K562 (cell line): ENCODE data around the gene PHLDB1. TPM values are rescaled to one million over a fixed set of nuclear protein-coding genes. Genes with fewer than 3 reads are reported as not detected.

Source experiments
- ATAC-seq: fragments of 200-7000 bp; cut with Tn5 transposase; 3 replicates; pipeline ENCODE4 v1.9.1; 2020; ENCODE audit warnings: moderate library complexity
- BruUV-seq: library from RNA; stranded (reverse); fragments of 400-500 nt; replicated peaks from 2 replicates; lab custom pipeline; 2021; lab: Mats Ljungman, UMichigan
- CTCF ChIA-PET: fragments of 300-600 bp; formaldehyde crosslinking; extraction: SDS; loops from one replicate; lab custom pipeline; 2021; ENCODE audit warnings: low intra/inter-chr PET ratio; lab: Yijun Ruan, JAX
- POLR2A ChIA-PET: fragments of 300-600, 350-650 bp; sonication (Branson Sonifier 250); formaldehyde crosslinking; extraction: SDS; loops from one replicate; lab custom pipeline; 2021; ENCODE audit warnings: antibody characterized with exemption, inconsistent platforms; lab: Yijun Ruan, JAX
- DNase-seq, 4 experiments: peaks; one replicate each; pipeline versions ENCODE4 v3.0.0 to v3.0.0-alpha.2; 2011 to 2018; ENCODE audit warnings: low spot score in 3 of 4, mixed read lengths in 3 of 4; ENCODE audit errors: extremely low read depth in 1 of 4
- FAIRE-seq: peaks from 2 replicates; lab custom pipeline; 2011; peaks lifted over from hg19 to GRCh38; lab: Jason Lieb, UNC
- H2AFZ ChIP-seq: 2 replicates; pipeline ENCODE4 v1.6.0; 2011; ENCODE audit warnings: low read depth, low read length, control low read depth, inconsistent platforms
- H3K27ac ChIP-seq: fragments of 200-600 bp; 3 replicates; pipeline ENCODE4 v1.8.0; 2011; ENCODE audit warnings: low read depth, mild to moderate bottlenecking, control low read depth, inconsistent platforms, low read length, moderate library complexity, mixed read lengths; ENCODE audit errors: extremely low read depth
- H3K27me3 ChIP-seq, 2 experiments: fragments of 300-600 bp in 1 of 2; 2 replicates in 1 of 2; 3 replicates in 1 of 2; pipeline versions ENCODE4 v1.6.0 to v1.8.0; 2011; ENCODE audit warnings: inconsistent platforms in 2 of 2, low read length in 2 of 2, mild to moderate bottlenecking in 1 of 2, mixed read lengths in 1 of 2, moderate library complexity in 1 of 2; ENCODE audit not compliant: control insufficient read depth in 2 of 2, insufficient read depth in 2 of 2
- H3K36me3 ChIP-seq: fragments of 300-600 bp; 3 replicates; pipeline ENCODE4 v1.8.0; 2011; ENCODE audit warnings: mild to moderate bottlenecking, low read length, inconsistent platforms; ENCODE audit not compliant: control insufficient read depth, insufficient read depth
- H3K4me1 ChIP-seq, 2 experiments: fragments of 200-600 bp in 1 of 2; replicated peaks in 1 of 2; 2 replicates in 1 of 2; 3 replicates in 1 of 2; pipeline versions ENCODE4 v1.5.1 to v1.8.0; 2011; ENCODE audit warnings: inconsistent platforms in 2 of 2, low read length in 2 of 2, mild to moderate bottlenecking in 1 of 2, mixed read lengths in 1 of 2, moderate library complexity in 1 of 2; ENCODE audit not compliant: control insufficient read depth in 2 of 2, insufficient read depth in 2 of 2
- H3K4me2 ChIP-seq: 2 replicates; pipeline ENCODE4 v1.6.1; 2011; ENCODE audit warnings: low read length, control low read depth, inconsistent platforms, mixed read lengths; ENCODE audit not compliant: insufficient read depth
- H3K4me3 ChIP-seq: fragments of 200-600 bp; sonication (generic), shearing (Covaris generic); 2 replicates; pipeline ENCODE4 v1.5.1; 2016; ENCODE audit warnings: control low read depth, inconsistent platforms
- H3K79me2 ChIP-seq: fragments of 200-600 bp; 3 replicates; pipeline ENCODE4 v1.8.0; 2011; ENCODE audit warnings: low read length, inconsistent platforms; ENCODE audit not compliant: control insufficient read depth, insufficient read depth
- H3K9ac ChIP-seq, 2 experiments: 2 replicates each; pipeline versions ENCODE4 v1.6.0 to v1.6.1; 2011; ENCODE audit warnings: low read depth in 2 of 2, low read length in 2 of 2, control low read depth in 1 of 2, inconsistent platforms in 1 of 2, mild to moderate bottlenecking in 1 of 2, mixed read lengths in 1 of 2; ENCODE audit not compliant: insufficient read depth in 1 of 2
- H3K9me1 ChIP-seq: one replicate; pipeline ENCODE4 v1.6.0; 2011; ENCODE audit warnings: inconsistent platforms, mild to moderate bottlenecking, low read length, moderate library complexity; ENCODE audit not compliant: control insufficient read depth, insufficient read depth
- H3K9me3 ChIP-seq: replicated peaks from 2 replicates; pipeline ENCODE4 v1.5.1; 2011; ENCODE audit warnings: low read depth, low read length, inconsistent platforms; ENCODE audit not compliant: control insufficient read depth, insufficient read depth
- H4K20me1 ChIP-seq: replicated peaks from 2 replicates; pipeline ENCODE4 v1.6.1; 2011; ENCODE audit warnings: low read length, inconsistent platforms, mixed read lengths; ENCODE audit not compliant: control insufficient read depth, insufficient read depth
- CREM ChIP-seq: IDR thresholded peaks from 2 replicates; pipeline ENCODE4 v1.6.1; 2014; ENCODE audit warnings: antibody characterized with exemption, low read depth
- GATA2 ChIP-seq: sonication (generic); formaldehyde crosslinking; IDR thresholded peaks from 2 replicates; pipeline ENCODE4 v1.4.0; 2020; ENCODE audit warnings: mild to moderate bottlenecking, missing genetic modification reagents
- VEZF1 ChIP-seq: fragments of 200-800 bp; sonication (Bioruptor generic); IDR thresholded peaks from 2 replicates; pipeline ENCODE4 v1.6.1; 2017; ENCODE audit warnings: missing genetic modification characterization, missing compliant biosample characterization
- ZNF263 ChIP-seq: sonication (generic); formaldehyde crosslinking; IDR thresholded peaks from 2 replicates; pipeline ENCODE4 v1.8.0; 2022; ENCODE audit warnings: mild to moderate bottlenecking, missing genetic modification reagents, borderline replicate concordance
- WGBS: fragments of 100-300 bp; shearing (Covaris generic); methylation state at CpG from one replicate; pipeline ENCODE4 v1.1.6; 2016; ENCODE audit warnings: low coverage, mixed read lengths; ENCODE audit not compliant: insufficient coverage; ENCODE audit errors: missing lambda C conversion rate; 5-methylcytosine and 5-hydroxymethylcytosine counted together
- in situ Hi-C: fragments of 300-500 bp; cut with MboI; formaldehyde crosslinking; loops from 4 replicates; pipeline ENCODE4 v1.15.0; 2018; ENCODE audit warnings: inconsistent platforms, mixed read lengths
- intact Hi-C: fragments of 100-400 bp; cut with micrococcal nuclease; formaldehyde crosslinking; loops from 2 replicates; pipeline ENCODE4 v1.14.2; 2022
- polyA plus RNA-seq, 8 experiments: library from polyadenylated mRNA; depleted of rRNA in 4 of 8; stranded (reverse) in 5 of 8; unstranded in 3 of 8; fragments of >200 nt; fragmentation: Nextera tagmentation in 2 of 8; fragmentation: Illumina TruSeq in 1 of 8; extraction: Ambion mirVana in 2 of 8; extraction: Trizol in 1 of 8; gene quantifications; 2 replicates each; pipeline versions ENCODE4 v1.2.1 to v1.2.3, GENCODE V29; 2011 to 2014; ENCODE audit warnings: inconsistent platforms in 1 of 8, missing spikeins in 1 of 8
- total RNA-seq, 7 experiments: library from RNA; depleted of rRNA in 6 of 7; stranded (reverse); fragments of >200 nt in 6 of 7; fragmentation: Illumina TruSeq in 2 of 7; extraction: Trizol in 2 of 7; gene quantifications; 2 replicates each; pipeline versions ENCODE4 v1.2.1 to v1.2.3, GENCODE V29; 2011 to 2021; ENCODE audit warnings: low replicate concordance in 1 of 7

PHLDB1 gene
- total and polyA plus RNA-seq, 9 of the 15 experiments (the other 6 are each of a cell fraction or from before 2014, with no cell fraction given): 2.0 to 28.7 (median 16.2) TPM

DNA sequence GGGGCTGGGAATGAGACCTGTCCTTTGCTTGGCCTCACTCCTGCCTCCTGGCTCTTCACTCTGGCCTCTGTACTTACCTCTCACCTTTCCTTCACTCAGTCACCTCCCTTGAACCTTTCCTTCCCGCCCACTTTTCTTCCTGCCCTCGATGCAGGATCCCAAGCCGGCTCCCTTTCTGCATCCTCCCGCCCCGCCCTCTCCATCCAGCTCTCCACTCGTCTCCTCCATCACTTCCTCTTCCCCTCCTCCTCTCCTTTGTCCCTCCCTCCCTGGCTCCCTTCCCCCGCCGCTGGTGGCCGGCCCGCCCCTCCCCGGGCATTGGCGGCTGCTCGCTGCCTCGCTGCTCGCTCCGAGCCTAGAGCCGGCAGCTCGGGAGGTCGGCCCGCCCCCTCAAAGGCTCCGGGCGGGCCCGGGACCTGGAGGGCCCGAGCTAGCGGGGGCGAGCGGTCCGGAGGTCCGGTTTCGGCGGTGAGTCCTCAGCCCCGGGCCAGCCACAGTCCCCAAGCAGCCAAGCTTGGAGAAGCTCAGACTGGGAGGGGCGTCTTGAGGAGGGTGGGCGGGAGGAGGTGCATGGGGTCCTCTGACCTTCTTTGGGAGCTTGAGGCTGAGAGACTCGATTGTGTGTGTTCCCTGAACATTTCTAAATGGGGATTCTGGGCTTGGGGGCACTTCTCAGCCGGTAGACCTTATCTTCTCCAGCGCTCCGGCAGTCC, 13.8 kb downstream of the PHLDB1 start (continued):
- peak; percentile 82 for TF ChIP-seq VEZF1

DNA sequence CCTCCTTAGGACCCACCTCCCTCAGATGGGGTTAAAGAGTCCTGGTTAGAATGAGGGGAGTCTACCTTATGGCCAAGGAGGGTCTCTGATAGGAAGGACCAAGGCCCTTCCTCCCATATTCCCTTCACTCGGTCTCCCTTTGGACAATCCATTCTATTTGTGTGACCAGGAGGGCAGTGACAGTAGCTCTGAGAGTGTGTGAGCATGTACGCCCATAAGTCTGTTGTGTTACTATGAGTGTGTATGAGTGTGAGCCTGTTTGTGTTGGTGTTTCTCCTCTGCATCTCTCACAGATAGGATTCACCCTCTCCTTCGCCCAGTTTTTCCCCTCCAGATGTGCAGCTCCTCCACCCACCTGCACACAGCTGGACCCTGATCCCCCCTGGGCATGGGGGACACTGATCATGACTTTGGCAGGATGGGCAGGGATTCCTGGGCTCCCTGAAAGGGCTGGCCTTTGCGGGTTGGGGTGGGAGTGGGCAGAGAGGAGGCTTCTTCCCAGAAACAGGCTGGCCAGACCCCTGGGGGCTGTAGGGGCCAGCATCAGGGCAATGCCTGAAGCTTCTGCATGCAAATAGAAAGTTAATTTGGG, 14.5 kb downstream of the PHLDB1 start:
- Histone ChIP-seq H3K4me1 (peaks cover 28 to 44% of the 10 kb centered on the region in 2 experiments), H3K9ac (peak overlapping the region; percentile 66 to 94)
- FAIRE-seq: peak; percentile 23

More for the DNA sequence above, 14.5 kb downstream of the PHLDB1 start:
- CTCF ChIA-PET: no interaction called here
- TF ChIP-seq CREM: no peak
- TF ChIP-seq ZNF263: 0 out of 2 replicates have a peak, but pooled peaks have one; percentile 22
- TF ChIP-seq GATA2 (CRISPR knock-in tag): 0 out of 2 replicates have a peak, but pooled peaks have one; percentile 20
- DNase-seq: no peak
- Histone ChIP-seq H2AFZ (peak overlapping the region; percentile 85), H3K27ac (peak overlapping the region; percentile 70), H3K9me3 (no peaks in the 10 kb centered on the region), H3K27me3 (no peaks in the 10 kb centered on the region), H3K4me3 (peak overlapping the region; percentile 60), H3K9me1 (no peaks in the 10 kb centered on the region), H4K20me1 (no peaks in the 10 kb centered on the region), H3K79me2 (peaks cover 13% of the 10 kb centered on the region), H3K4me2 (peak overlapping the region; percentile 91), H3K36me3 (peaks cover 14% of the 10 kb centered on the region)
- BruUV-seq: TSS peak; percentile 38
- 36% methylated on average over 4 of the region's 4 CpGs for WGBS
- POLR2A ChIA-PET: interaction anchor here (0.7 to 3.7 kb wide), 10 partner anchors 11 to 633 kb away, joined by 3 to 21 read pairs (median 3); partner anchors contain the start of genes CENATAC and PHLDB1
- in situ Hi-C loops (no loop called here), intact Hi-C loops (no loop called here)
- ATAC-seq: peak; percentile 2; the same call in 2 of the 3 replicates
